ENCODE data around the gene PRKCB.

PRKCB gene

GRCh38 chr16:23836404-23837311 lies 875 bp downstream of the PRKCB start:
- DNase-seq: peak; percentile 58 to 64

GRCh38 chr16:23837553-23838308 lies 1.9 kb downstream of the PRKCB start:
- DNase-seq: no peak

- DNase-seq: no peak
Measured at GRCh38 chr16:23838485-23839142, 2.8 kb downstream of the PRKCB start.

DNA sequence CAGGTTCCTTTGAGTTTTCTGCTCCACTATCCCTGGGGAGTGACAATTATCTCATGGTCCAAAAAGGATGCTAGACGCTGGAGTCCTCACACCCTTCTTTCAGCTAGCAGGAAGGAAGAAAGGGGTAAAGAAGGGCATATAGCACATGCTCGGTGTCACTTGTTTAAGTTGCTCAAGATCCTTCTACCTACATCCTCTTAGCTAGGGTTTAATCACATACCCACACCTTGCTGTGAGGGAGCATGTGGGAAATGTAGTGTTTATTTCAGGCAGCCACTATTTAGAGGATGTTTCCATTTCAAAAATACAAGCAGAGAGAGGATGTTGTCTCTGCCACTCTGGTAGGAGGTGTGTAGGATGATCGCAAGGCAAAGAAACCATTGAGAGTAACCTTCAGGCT lies 4.5 kb downstream of the PRKCB start:
- DNase-seq: no peak

DNA sequence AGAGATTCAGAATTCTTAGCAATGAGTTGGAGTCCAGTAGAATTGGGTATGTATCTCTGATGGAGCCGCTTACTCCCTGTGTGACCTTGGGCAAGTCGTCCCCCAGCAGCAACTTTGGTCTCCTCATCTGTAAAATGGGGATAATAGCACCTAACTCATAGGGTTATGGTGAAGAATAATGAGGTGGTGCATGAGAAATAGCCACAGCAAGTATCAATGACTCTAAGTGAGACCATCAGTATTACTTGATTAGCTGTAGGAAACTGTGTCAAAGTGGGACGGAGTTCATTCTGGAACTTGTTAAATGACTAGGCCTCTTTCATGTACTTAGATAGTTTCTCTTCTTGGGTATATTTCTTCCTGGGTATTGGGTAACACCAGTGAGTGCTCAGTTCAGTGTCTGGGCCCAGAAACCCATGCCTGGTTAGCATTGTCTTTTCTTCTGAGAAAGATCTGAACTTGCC lies 6.4 kb downstream of the PRKCB start:
- peak in 1 of 2 donors; percentile 38 for DNase-seq

GRCh38 chr16:23843143-23843542 lies 7.4 kb downstream of the PRKCB start:
- no peak for DNase-seq

DNA sequence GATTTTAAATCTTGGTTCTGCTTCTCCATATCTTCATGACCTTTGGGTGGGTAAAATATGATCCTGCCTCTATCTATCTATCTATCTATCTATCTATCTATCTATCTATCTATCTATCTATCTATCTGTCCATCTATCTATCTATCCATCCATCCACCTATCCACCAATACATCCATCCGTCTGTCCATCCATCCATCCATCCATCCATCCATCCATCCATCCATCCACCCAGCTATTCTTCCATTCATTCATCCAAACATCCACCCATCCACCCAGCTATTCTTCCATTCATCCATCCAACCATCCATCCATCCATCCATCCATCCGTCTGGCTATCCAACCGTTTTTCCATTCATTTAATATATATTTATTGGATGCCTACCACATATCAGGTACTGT lies 11.5 kb downstream of the PRKCB start:
- DNase-seq: no peak

DNA sequence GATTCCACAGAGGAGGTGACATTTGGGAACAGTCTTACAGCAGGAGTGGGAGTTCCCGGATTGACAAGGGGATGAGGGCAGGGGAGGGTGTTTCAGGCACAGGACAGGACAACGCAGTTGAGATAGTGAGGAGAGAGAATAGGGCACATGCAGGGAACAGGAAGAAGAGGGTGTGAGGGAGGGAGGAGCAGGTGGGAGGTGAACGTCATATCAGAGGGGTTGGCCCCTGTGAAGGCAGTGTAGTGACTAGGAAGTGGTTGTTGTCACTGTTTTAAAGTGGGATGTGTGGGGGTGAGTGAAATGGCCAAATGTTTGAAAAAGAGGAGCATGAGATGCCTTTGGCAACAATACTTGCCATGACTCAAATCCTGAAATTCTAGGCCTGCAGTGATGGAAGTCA lies 12.2 kb downstream of the PRKCB start:
- DNase-seq: peak; percentile 44 to 56

- no peak for DNase-seq
Measured at GRCh38 chr16:23848958-23849357, 13.2 kb downstream of the PRKCB start.

- DNase-seq: no peak
Measured at GRCh38 chr16:23852794-23853562, 17.2 kb downstream of the PRKCB start.

- no peak for DNase-seq
Measured at GRCh38 chr16:23855010-23855409, 19.2 kb downstream of the PRKCB start.

DNA sequence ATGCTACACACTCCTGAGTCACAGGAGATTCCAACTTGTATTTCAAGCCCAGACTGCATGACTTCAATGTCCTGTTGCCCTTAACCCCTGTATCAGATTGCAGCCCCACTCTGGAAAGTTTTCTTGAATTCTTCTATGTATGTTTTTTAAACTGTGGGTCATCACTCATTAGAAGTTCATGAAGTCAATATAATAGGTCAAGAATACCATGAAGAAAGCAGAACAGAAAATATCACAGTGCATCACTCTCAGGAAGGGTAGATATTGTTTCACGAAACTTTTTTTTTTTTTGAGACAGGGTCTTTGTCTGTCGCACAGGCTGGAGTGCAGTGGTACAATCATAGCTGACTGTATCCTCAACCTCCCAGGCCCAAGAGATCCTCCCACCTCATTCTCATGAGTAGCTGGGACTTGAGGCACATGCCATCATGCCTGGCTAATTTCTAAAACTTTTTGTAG lies 20.5 kb downstream of the PRKCB start:
- no peak for DNase-seq

GRCh38 chr16:23857256-23857880 lies 21.6 kb downstream of the PRKCB start:
- peak in 1 of 2 donors; percentile 34 for DNase-seq

DNA sequence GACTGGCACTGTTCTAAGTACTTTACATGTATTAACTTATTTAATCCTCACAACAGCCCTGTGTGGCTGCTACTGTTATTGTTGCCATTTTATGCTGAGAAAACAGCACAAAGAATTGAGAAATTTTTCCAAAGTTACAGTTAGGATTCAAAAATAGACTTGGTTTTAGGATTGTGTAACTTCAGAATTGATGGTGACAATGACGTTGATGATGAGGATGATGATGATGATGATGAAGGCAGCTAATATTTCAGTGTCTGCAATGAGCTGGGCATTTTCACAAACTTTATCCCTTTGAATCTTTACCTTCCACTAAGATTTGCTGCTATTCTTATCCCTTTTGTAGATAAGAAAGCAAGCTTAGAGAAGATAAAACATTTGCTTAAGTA lies 22.1 kb downstream of the PRKCB start:
- no peak for DNase-seq

DNA sequence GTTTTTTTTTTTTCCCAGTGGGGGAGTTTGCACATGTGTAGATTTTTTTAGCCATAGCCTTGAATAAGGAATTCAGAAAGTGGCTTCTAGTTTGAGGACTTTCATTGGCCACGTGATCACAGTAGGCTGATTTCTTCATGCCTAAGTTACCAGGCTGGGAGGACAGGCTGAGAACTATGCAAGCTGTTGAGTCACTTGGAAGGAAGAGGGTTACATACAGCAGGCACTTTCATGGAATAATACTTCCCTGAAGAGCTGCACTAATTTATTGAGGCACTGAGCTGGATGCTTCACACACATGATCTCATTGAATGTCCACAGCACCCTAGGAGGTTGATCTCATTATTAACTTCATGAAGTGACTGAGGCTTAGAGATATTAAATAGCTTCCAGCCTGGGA lies 22.8 kb downstream of the PRKCB start:
- no peak for DNase-seq

- DNase-seq: no peak
Measured at GRCh38 chr16:23859713-23860269, 24.0 kb downstream of the PRKCB start.

DNA sequence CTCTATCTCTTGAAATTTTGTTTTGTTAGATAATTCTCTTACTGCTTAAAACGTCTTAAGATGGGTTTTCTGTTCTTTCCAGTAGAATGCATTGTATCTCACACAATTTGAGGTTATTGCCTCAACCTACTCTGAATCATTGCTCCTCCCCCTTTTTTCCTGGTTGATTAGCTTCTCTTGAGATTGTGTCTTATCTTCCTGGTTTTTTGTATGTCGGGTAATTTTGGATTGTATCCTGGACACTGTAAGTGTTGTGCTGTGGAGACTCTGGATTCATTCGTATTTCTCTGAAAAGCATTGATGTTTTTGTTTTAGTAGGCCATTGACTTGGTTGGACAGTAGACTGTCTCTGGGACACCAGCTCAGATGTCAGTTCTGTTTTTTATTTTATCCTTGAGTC lies 26.1 kb downstream of the PRKCB start:
- DNase-seq: no peak

DNA sequence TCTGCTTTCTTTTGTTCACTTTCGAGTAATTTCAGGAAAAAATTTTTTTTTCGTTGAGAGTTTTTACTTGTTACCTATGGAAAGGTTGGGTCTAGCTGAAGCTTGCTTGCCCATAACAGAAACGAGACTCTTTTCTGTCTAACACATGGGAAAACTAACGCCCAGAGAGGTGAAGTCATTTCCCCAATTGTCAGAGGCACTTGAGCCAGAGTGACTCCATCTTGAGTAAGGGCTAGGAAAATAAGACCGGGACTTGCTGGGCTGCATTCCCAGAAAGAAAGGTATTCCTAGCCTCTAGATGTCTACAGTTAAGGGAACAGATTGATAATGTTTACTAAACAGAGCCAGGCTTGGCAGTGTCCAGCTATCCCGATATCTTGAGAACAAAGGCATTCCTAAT lies 26.8 kb downstream of the PRKCB start:
- no peak for DNase-seq

- peak in 1 of 2 donors; percentile 27 for DNase-seq
Measured at GRCh38 chr16:23863511-23864422, 28.0 kb downstream of the PRKCB start.

DNA sequence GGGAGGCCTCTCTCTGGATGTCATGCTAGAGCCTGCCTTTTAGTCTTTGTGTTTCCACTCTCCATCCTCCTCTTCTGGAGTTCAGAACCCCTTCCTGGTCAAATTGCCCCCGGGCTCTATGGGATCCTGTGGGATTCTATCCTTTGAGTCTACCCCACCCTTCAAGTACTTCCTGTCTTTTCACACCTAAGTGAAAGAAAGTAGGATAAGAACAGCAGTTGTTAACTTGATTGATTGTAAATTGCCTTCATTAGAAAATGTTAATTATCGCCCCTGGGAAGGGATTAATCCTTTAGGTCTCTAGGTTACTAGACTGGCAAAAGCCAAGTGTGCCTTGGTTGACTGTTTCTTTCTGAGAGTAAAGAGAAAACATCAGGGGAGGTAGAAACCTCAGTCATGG lies 30.1 kb downstream of the PRKCB start:
- DNase-seq: no peak

- no peak for DNase-seq
Measured at GRCh38 chr16:23866621-23867020, 30.8 kb downstream of the PRKCB start.

Data from stimulated activated CD4-positive, alpha-beta T cell treated with anti-CD3 and anti-CD28 coated beads, Interleukin-2, amount 100 ng/mL, for 24 hours (primary cell).